Upper lobe of left lung (tissue), 6 donors: ENCODE data around the gene GSG1L. TPM values are rescaled to one million over a fixed set of nuclear protein-coding genes. Genes with fewer than 3 reads are reported as not detected.

Experiments
- ATAC-seq, 2 donors: fragments of 200-7000 bp; cut with Tn5 transposase; one replicate each; pipeline ENCODE4 v1.9.1; 2022; ENCODE audit warnings: mild to moderate bottlenecking in 2 of 2, moderate library complexity in 2 of 2; ENCODE audit not compliant: low FRiP score in 2 of 2
- DNase-seq, 2 donors: peaks; one replicate each; pipeline ENCODE4 v3.0.0-alpha.2; 2019 to 2020
- H3K27ac ChIP-seq, 4 donors: fragments of 200-600 bp; sonication (generic); one replicate each; pipeline ENCODE4 v1.5.1; 2016 to 2019
- H3K27me3 ChIP-seq, 4 donors: fragments of 200-600 bp; sonication (generic); one replicate each; pipeline ENCODE4 v1.5.1; 2017 to 2019
- H3K36me3 ChIP-seq, 4 donors: fragments of 200-600 bp; sonication (generic); one replicate each; pipeline ENCODE4 v1.5.1; 2016 to 2019
- H3K4me1 ChIP-seq, 4 donors: fragments of 200-600 bp; sonication (generic); one replicate each; pipeline ENCODE4 v1.5.1; 2018 to 2019
- H3K4me3 ChIP-seq, 4 donors: fragments of 200-600 bp; sonication (generic); one replicate each; pipeline ENCODE4 v1.5.1; 2017 to 2019; ENCODE audit warnings: mild to moderate bottlenecking in 2 of 4, moderate library complexity in 1 of 4
- H3K9me3 ChIP-seq, 4 donors: fragments of 200-600 bp; sonication (generic); one replicate each; pipeline ENCODE4 v1.5.1; 2018 to 2019
- EP300 ChIP-seq, 4 donors: sonication (generic); formaldehyde crosslinking; IDR thresholded peaks; one replicate each; pipeline ENCODE4 v1.5.1; 2017; ENCODE audit warnings: antibody characterized with exemption in 4 of 4, control low read depth in 2 of 4
- POLR2A ChIP-seq, 4 donors: fragments of 450-650 bp; IDR thresholded peaks; one replicate each; pipeline ENCODE4 v1.5.1; 2016 to 2017; ENCODE audit warnings: antibody characterized with exemption in 4 of 4, mild to moderate bottlenecking in 2 of 4
- POLR2AphosphoS5 ChIP-seq, 2 donors: sonication (generic); formaldehyde crosslinking; IDR thresholded peaks; one replicate each; pipeline ENCODE4 v1.5.1; 2017; ENCODE audit warnings: antibody characterized with exemption in 2 of 2
- WGBS, 2 donors: methylation state at CpG; one replicate each; pipeline ENCODE4 v1.1.5; 2017 to 2018; 5-methylcytosine and 5-hydroxymethylcytosine counted together
- total RNA-seq, 6 donors: library from RNA; depleted of rRNA in 4 of 6; stranded (reverse); fragments of >200 nt in 4 of 6; gene quantifications; one replicate each; pipeline versions ENCODE4 v1.1.0 to v1.2.1, GENCODE V29; 2016 to 2021
- TF ChIP-seq, protein P1 (sequence below), 6 experiments: fragments of 450-650 bp in 4 of 6; fragments of 200-600 bp in 2 of 6; sonication (generic) in 2 of 6; IDR thresholded peaks; one replicate each; pipeline ENCODE4 v1.5.1; 2016 to 2019; ENCODE audit warnings: antibody characterized with exemption in 6 of 6
- donor health status: DM: no; HTN: no; CAD: no; lungs with moderate emphysema.
- donor health status: DM: no; HTN: yes; CAD: no; lungs with severe emphysema.

GSG1L gene
- 1 to 10 TPM in 1 of 6 donors, not detected in 5; 2.2 TPM for total RNA-seq

- Histone ChIP-seq H3K4me1 (peaks cover 0 to 21% (median 4%) of the 10 kb centered on the region in 4 donors), H3K27me3 (peaks cover 0 to 24% (median 10%) of the 10 kb centered on the region in 4 donors), H3K27ac (no peak within 1 kb of the TSS), H3K9me3 (no peaks in the 10 kb centered on the region), H3K36me3 (no peaks in the 10 kb centered on the region), H3K4me3 (peak within 1 kb of the TSS in 3 of 4 donors; percentile 21 to 29 (median 28))
- ATAC-seq (no peak), DNase-seq (no peak)
- TF ChIP-seq EP300 (IDR thresholded peaks at IDR 0.05) = no peak
- TF ChIP-seq POLR2A (IDR thresholded peaks at IDR 0.05) = no peak
- TF ChIP-seq, protein P1, sequence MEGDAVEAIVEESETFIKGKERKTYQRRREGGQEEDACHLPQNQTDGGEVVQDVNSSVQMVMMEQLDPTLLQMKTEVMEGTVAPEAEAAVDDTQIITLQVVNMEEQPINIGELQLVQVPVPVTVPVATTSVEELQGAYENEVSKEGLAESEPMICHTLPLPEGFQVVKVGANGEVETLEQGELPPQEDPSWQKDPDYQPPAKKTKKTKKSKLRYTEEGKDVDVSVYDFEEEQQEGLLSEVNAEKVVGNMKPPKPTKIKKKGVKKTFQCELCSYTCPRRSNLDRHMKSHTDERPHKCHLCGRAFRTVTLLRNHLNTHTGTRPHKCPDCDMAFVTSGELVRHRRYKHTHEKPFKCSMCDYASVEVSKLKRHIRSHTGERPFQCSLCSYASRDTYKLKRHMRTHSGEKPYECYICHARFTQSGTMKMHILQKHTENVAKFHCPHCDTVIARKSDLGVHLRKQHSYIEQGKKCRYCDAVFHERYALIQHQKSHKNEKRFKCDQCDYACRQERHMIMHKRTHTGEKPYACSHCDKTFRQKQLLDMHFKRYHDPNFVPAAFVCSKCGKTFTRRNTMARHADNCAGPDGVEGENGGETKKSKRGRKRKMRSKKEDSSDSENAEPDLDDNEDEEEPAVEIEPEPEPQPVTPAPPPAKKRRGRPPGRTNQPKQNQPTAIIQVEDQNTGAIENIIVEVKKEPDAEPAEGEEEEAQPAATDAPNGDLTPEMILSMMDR (IDR thresholded peaks at IDR 0.05) = no peak
- no peak for TF ChIP-seq POLR2AphosphoS5 (IDR thresholded peaks at IDR 0.05)
- 0 to 7% methylated on average over 2 to 25 of the region's 54 CpGs for WGBS, 2 donors
Measured at GRCh38 chr16:28063591-28064061, at the start of gene GSG1L. Gene GSG1L, minus strand, starts transcription at chr16:28063714. Its CDS starts 290 bp downstream, at chr16:28063424.

- H3K36me3 ChIP-seq = peaks cover 3 to 98% (median 67%) of the 10 kb centered on the region in 4 donors
Measured at GRCh38 chr16:28112908-28113307, 49.4 kb upstream of the GSG1L start.

GRCh38 chr16:28110977-28111376 lies 47.5 kb upstream of the GSG1L start:
- ATAC-seq (no peak), DNase-seq (no peak)
- 94 to 95% methylated on average over 2 of the region's 2 CpGs for WGBS, 2 donors
- Histone ChIP-seq H3K9me3 (no peaks in the 10 kb centered on the region), H3K36me3 (peaks cover 13 to 98% (median 72%) of the 10 kb centered on the region in 4 donors), H3K4me3 (no peak overlapping the region), H3K4me1 (no peaks in the 10 kb centered on the region), H3K27me3 (no peaks in the 10 kb centered on the region), H3K27ac (peak overlapping the region in 1 of 4 donors; percentile 64)
- TF ChIP-seq EP300 (IDR thresholded peaks at IDR 0.05) (no peak), POLR2A (IDR thresholded peaks at IDR 0.05) (no peak), POLR2AphosphoS5 (IDR thresholded peaks at IDR 0.05) (no peak)

More at GRCh38 chr16:28112908-28113307, 49.4 kb upstream of the GSG1L start:
- TF ChIP-seq POLR2AphosphoS5 (IDR thresholded peaks at IDR 0.05) (no peak), EP300 (IDR thresholded peaks at IDR 0.05) (no peak), POLR2A (IDR thresholded peaks at IDR 0.05) (no peak)
- TF ChIP-seq, protein P1 (IDR thresholded peaks at IDR 0.05) = no peak
- DNase-seq = no peak
- Histone ChIP-seq H3K27ac (no peak overlapping the region), H3K4me3 (no peak overlapping the region), H3K27me3 (no peaks in the 10 kb centered on the region), H3K9me3 (no peaks in the 10 kb centered on the region), H3K4me1 (no peaks in the 10 kb centered on the region)
- 89 to 92% methylated on average over 10 of the region's 10 CpGs for WGBS, 2 donors
- no peak for ATAC-seq

DNA sequence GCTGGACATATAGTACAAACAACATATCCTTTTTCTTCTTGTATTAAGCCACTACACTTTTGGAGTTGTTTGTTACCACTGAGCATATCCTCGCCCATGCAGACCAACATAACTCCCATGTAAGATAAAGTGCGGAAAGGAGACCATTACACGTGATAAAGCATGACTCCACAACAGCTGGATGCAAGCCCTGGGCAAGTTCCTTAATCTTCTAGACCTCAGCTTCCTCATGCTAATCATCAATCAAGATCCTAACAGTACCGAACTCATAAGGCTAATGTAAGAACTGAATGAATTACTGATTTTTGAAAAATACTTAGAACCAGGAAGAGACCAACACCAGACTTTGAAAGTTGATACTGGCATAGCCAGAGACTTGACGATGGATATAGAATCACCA lies 47.0 kb upstream of the GSG1L start:
- Histone ChIP-seq H3K9me3 (no peaks in the 10 kb centered on the region), H3K27ac (peak overlapping the region in 3 of 4 donors; percentile 23 to 64 (median 41)), H3K36me3 (peaks cover 12 to 98% (median 72%) of the 10 kb centered on the region in 4 donors), H3K4me1 (no peaks in the 10 kb centered on the region), H3K27me3 (no peaks in the 10 kb centered on the region), H3K4me3 (no peak overlapping the region)
- 65 to 76% methylated on average over 5 of the region's 5 CpGs for WGBS, 2 donors
- peak in 1 of 2 donors; percentile 53 for DNase-seq
- no peak for TF ChIP-seq EP300 (IDR thresholded peaks at IDR 0.05)
- TF ChIP-seq, protein P1 (IDR thresholded peaks at IDR 0.05) = no peak
- no peak for TF ChIP-seq POLR2A (IDR thresholded peaks at IDR 0.05)
- no peak for TF ChIP-seq POLR2AphosphoS5 (IDR thresholded peaks at IDR 0.05)
- ATAC-seq = peak in 1 of 2 donors; percentile 70

GRCh38 chr16:28110074-28110473 lies 46.6 kb upstream of the GSG1L start:
- no peaks in the 10 kb centered on the region for H3K27me3 ChIP-seq
- H3K27ac ChIP-seq = peak overlapping the region in 3 of 4 donors; percentile 23 to 64 (median 41)
- H3K9me3 ChIP-seq = no peaks in the 10 kb centered on the region
- no peak for DNase-seq
- no peaks in the 10 kb centered on the region for H3K4me1 ChIP-seq
- TF ChIP-seq POLR2AphosphoS5 (IDR thresholded peaks at IDR 0.05) = no peak
- TF ChIP-seq POLR2A (IDR thresholded peaks at IDR 0.05) = no peak
- TF ChIP-seq, protein P1 (IDR thresholded peaks at IDR 0.05) = no peak
- TF ChIP-seq EP300 (IDR thresholded peaks at IDR 0.05) = no peak
- WGBS, 2 donors = 52 to 63% methylated on average over 3 of the region's 3 CpGs
- H3K4me3 ChIP-seq = no peak overlapping the region
- peaks cover 12 to 98% (median 71%) of the 10 kb centered on the region in 4 donors for H3K36me3 ChIP-seq
- ATAC-seq = peak in 1 of 2 donors; percentile 42
